ES-I3 (cell line): Measurements from ENCODE around the gene TBCD.

Source experiments
- H3K36me3 ChIP-seq: 2 replicates; pipeline ENCODE4 v1.6.1; 2013; ENCODE audit warnings: mild to moderate bottlenecking, low read length, control low read depth, moderate library complexity; ENCODE audit not compliant: insufficient read depth
- H3K4me1 ChIP-seq: 2 replicates; pipeline ENCODE4 v1.6.1; 2013; ENCODE audit warnings: mild to moderate bottlenecking, control low read depth, low read length; ENCODE audit not compliant: insufficient read depth
- H3K9ac ChIP-seq: 2 replicates; pipeline ENCODE4 v1.6.1; 2013; ENCODE audit warnings: low read depth, mild to moderate bottlenecking, low read length, moderate library complexity
- H3K9me3 ChIP-seq: 2 replicates; pipeline ENCODE4 v1.6.1; 2013; ENCODE audit warnings: mild to moderate bottlenecking, low read length, moderate library complexity; ENCODE audit not compliant: control insufficient read depth, insufficient read depth

The TBCD gene

GRCh38 chr17:82880620-82881323 is 128.9 kb downstream of the TBCD start:
- no peak overlapping the region for H3K9ac ChIP-seq
- H3K4me1 ChIP-seq = peaks cover 11% of the 10 kb centered on the region; the same call in 1 of the 2 replicates
- no peaks in the 10 kb centered on the region for H3K36me3 ChIP-seq
- H3K9me3 ChIP-seq = no peaks in the 10 kb centered on the region

- no peaks in the 10 kb centered on the region for H3K36me3 ChIP-seq
- no peaks in the 10 kb centered on the region for H3K9me3 ChIP-seq
- peaks cover 6% of the 10 kb centered on the region; the same call in 1 of the 2 replicates for H3K4me1 ChIP-seq
- no peak overlapping the region for H3K9ac ChIP-seq
These were observed 129.5 kb downstream of the TBCD start for GRCh38 chr17:82881324-82881823.

GRCh38 chr17:82881900-82882714 is 130.2 kb downstream of the TBCD start:
- 0 out of 2 replicates have a peak, but pooled peaks cover 4% of the 10 kb centered on the region for H3K36me3 ChIP-seq
- no peak overlapping the region for H3K9ac ChIP-seq
- H3K9me3 ChIP-seq = no peaks in the 10 kb centered on the region
- peaks cover 5% of the 10 kb centered on the region; the same call in 1 of the 2 replicates for H3K4me1 ChIP-seq

GRCh38 chr17:82882715-82883418 is 131.0 kb downstream of the TBCD start:
- peaks cover 5% of the 10 kb centered on the region; the same call in 1 of the 2 replicates for H3K4me1 ChIP-seq
- no peak overlapping the region for H3K9ac ChIP-seq
- H3K36me3 ChIP-seq = 0 out of 2 replicates have a peak, but pooled peaks cover 10% of the 10 kb centered on the region
- no peaks in the 10 kb centered on the region for H3K9me3 ChIP-seq

- Histone ChIP-seq H3K9me3 (no peaks in the 10 kb centered on the region), H3K4me1 (peaks cover 5% of the 10 kb centered on the region; the same call in 1 of the 2 replicates), H3K36me3 (0 out of 2 replicates have a peak, but pooled peaks cover 10% of the 10 kb centered on the region), H3K9ac (no peak overlapping the region)
These were observed 131.7 kb downstream of the TBCD start for GRCh38 chr17:82883419-82884031.

- Histone ChIP-seq H3K4me1 (peaks cover 5% of the 10 kb centered on the region; the same call in 1 of the 2 replicates), H3K36me3 (0 out of 2 replicates have a peak, but pooled peaks cover 10% of the 10 kb centered on the region), H3K9ac (no peak overlapping the region), H3K9me3 (no peaks in the 10 kb centered on the region)
These were observed 132.6 kb downstream of the TBCD start for GRCh38 chr17:82884341-82884969.

- peaks cover 5% of the 10 kb centered on the region; the same call in 1 of the 2 replicates for H3K4me1 ChIP-seq
- H3K9me3 ChIP-seq = no peaks in the 10 kb centered on the region
- 0 out of 2 replicates have a peak, but pooled peaks cover 10% of the 10 kb centered on the region for H3K36me3 ChIP-seq
- no peak overlapping the region for H3K9ac ChIP-seq
These were observed 133.1 kb downstream of the TBCD start for GRCh38 chr17:82884970-82885353.

- Histone ChIP-seq H3K36me3 (peaks cover 10% of the 10 kb centered on the region; the same call in 1 of the 2 replicates), H3K4me1 (0 out of 2 replicates have a peak, but pooled peaks cover 5% of the 10 kb centered on the region), H3K9me3 (no peaks in the 10 kb centered on the region), H3K9ac (no peak overlapping the region)
These were observed 135.6 kb downstream of the TBCD start for GRCh38 chr17:82887255-82888164.

GRCh38 chr17:82888583-82889495 is 137.0 kb downstream of the TBCD start:
- 0 out of 2 replicates have a peak, but pooled peaks cover 5% of the 10 kb centered on the region for H3K4me1 ChIP-seq

GRCh38 chr17:82889496-82890338 is 137.9 kb downstream of the TBCD start:
- Histone ChIP-seq H3K9me3 (no peaks in the 10 kb centered on the region), H3K4me1 (0 out of 2 replicates have a peak, but pooled peaks cover 5% of the 10 kb centered on the region), H3K36me3 (peaks cover 15% of the 10 kb centered on the region; the same call in 1 of the 2 replicates), H3K9ac (no peak overlapping the region)

More at GRCh38 chr17:82888583-82889495, 137.0 kb downstream of the TBCD start:
- no peak overlapping the region for H3K9ac ChIP-seq
- H3K36me3 ChIP-seq = peaks cover 10% of the 10 kb centered on the region; the same call in 1 of the 2 replicates
- H3K9me3 ChIP-seq = no peaks in the 10 kb centered on the region

GRCh38 chr17:82890339-82890730 is 138.5 kb downstream of the TBCD start:
- 0 out of 2 replicates have a peak, but pooled peaks cover 5% of the 10 kb centered on the region for H3K4me1 ChIP-seq
- H3K9me3 ChIP-seq = no peaks in the 10 kb centered on the region
- H3K36me3 ChIP-seq = peaks cover 17% of the 10 kb centered on the region; the same call in 1 of the 2 replicates
- no peak overlapping the region for H3K9ac ChIP-seq
